ENCODE results near the gene HES3.
A peak's percentile ranks its signal among the peaks of the same experiment; 100 is the strongest.

Gene HES3

GRCh38 chr1:6221210-6221784 lies 22.7 kb upstream of the HES3 start:
- H3K27me3 ChIP-seq (ENCODE audit: control insufficient read depth, insufficient read depth, low read length), result no peaks in the 10 kb centered on the region
- no peaks in the 10 kb centered on the region for H3K9me3 ChIP-seq (ENCODE audit: control insufficient read depth, insufficient read depth, low read length)
- peaks cover 24% of the 10 kb centered on the region for H3K36me3 ChIP-seq (ENCODE audit: control insufficient read depth, insufficient read depth, low read length)
- no peak overlapping the region for H3K4me3 ChIP-seq (ENCODE audit: low read length)
- H3K4me1 ChIP-seq (ENCODE audit: control insufficient read depth, insufficient read depth, low read length), result no peaks in the 10 kb centered on the region
- no peak for DNase-seq (ENCODE audit: low read depth, low spot score)
- no peak overlapping the region for H3K27ac ChIP-seq (ENCODE audit: low read length)
- WGBS (ENCODE audit: insufficient coverage, insufficient read length), result no CpG with 5 or more reads among the region's 12 CpGs

GRCh38 chr1:6222636-6223035 lies 21.3 kb upstream of the HES3 start:
- no peak overlapping the region for H3K27ac ChIP-seq (ENCODE audit: low read length)
- H3K27me3 ChIP-seq (ENCODE audit: control insufficient read depth, insufficient read depth, low read length), result no peaks in the 10 kb centered on the region
- peaks cover 30% of the 10 kb centered on the region for H3K36me3 ChIP-seq (ENCODE audit: control insufficient read depth, insufficient read depth, low read length)
- H3K4me3 ChIP-seq (ENCODE audit: low read length), result no peak overlapping the region
- no peaks in the 10 kb centered on the region for H3K4me1 ChIP-seq (ENCODE audit: control insufficient read depth, insufficient read depth, low read length)
- no peaks in the 10 kb centered on the region for H3K9me3 ChIP-seq (ENCODE audit: control insufficient read depth, insufficient read depth, low read length)
- DNase-seq (ENCODE audit: low read depth, low spot score), result no peak
- WGBS (ENCODE audit: insufficient coverage, insufficient read length), result no CpG with 5 or more reads among the region's 6 CpGs

- Histone ChIP-seq H3K4me1 (ENCODE audit: control insufficient read depth, insufficient read depth, low read length) (no peaks in the 10 kb centered on the region), H3K27me3 (ENCODE audit: control insufficient read depth, insufficient read depth, low read length) (no peaks in the 10 kb centered on the region), H3K36me3 (ENCODE audit: control insufficient read depth, insufficient read depth, low read length) (peaks cover 30% of the 10 kb centered on the region), H3K27ac (ENCODE audit: low read length) (no peak overlapping the region), H3K9me3 (ENCODE audit: control insufficient read depth, insufficient read depth, low read length) (no peaks in the 10 kb centered on the region), H3K4me3 (ENCODE audit: low read length) (no peak overlapping the region)
- no peak for DNase-seq (ENCODE audit: low read depth, low spot score)
- WGBS (ENCODE audit: insufficient coverage, insufficient read length), result no CpG with 5 or more reads among the region's 13 CpGs
Observed at GRCh38 chr1:6223617-6224016, 20.4 kb upstream of the HES3 start.

GRCh38 chr1:6224718-6225117 lies 19.3 kb upstream of the HES3 start:
- no peak for DNase-seq (ENCODE audit: low read depth, low spot score)
- H3K9me3 ChIP-seq (ENCODE audit: control insufficient read depth, insufficient read depth, low read length), result no peaks in the 10 kb centered on the region
- H3K4me1 ChIP-seq (ENCODE audit: control insufficient read depth, insufficient read depth, low read length), result no peaks in the 10 kb centered on the region
- peaks cover 30% of the 10 kb centered on the region for H3K36me3 ChIP-seq (ENCODE audit: control insufficient read depth, insufficient read depth, low read length)
- WGBS (ENCODE audit: insufficient coverage, insufficient read length), result no CpG with 5 or more reads among the region's 15 CpGs
- no peak overlapping the region for H3K4me3 ChIP-seq (ENCODE audit: low read length)
- no peak overlapping the region for H3K27ac ChIP-seq (ENCODE audit: low read length)
- H3K27me3 ChIP-seq (ENCODE audit: control insufficient read depth, insufficient read depth, low read length), result no peaks in the 10 kb centered on the region

- H3K27me3 ChIP-seq (ENCODE audit: control insufficient read depth, insufficient read depth, low read length), result no peaks in the 10 kb centered on the region
- no peak overlapping the region for H3K27ac ChIP-seq (ENCODE audit: low read length)
- H3K36me3 ChIP-seq (ENCODE audit: control insufficient read depth, insufficient read depth, low read length), result peaks cover 27% of the 10 kb centered on the region
- H3K4me3 ChIP-seq (ENCODE audit: low read length), result no peak overlapping the region
- no CpG with 5 or more reads among the region's 8 CpGs for WGBS (ENCODE audit: insufficient coverage, insufficient read length)
- H3K4me1 ChIP-seq (ENCODE audit: control insufficient read depth, insufficient read depth, low read length), result no peaks in the 10 kb centered on the region
- no peak for DNase-seq (ENCODE audit: low read depth, low spot score)
- no peaks in the 10 kb centered on the region for H3K9me3 ChIP-seq (ENCODE audit: control insufficient read depth, insufficient read depth, low read length)
Observed at GRCh38 chr1:6225651-6226050, 18.3 kb upstream of the HES3 start.

GRCh38 chr1:6233376-6233775 lies 10.6 kb upstream of the HES3 start:
- Histone ChIP-seq H3K36me3 (ENCODE audit: control insufficient read depth, insufficient read depth, low read length) (peaks cover 5% of the 10 kb centered on the region; the same call in 1 of the 2 replicates), H3K4me1 (ENCODE audit: control insufficient read depth, insufficient read depth, low read length) (peaks cover 3% of the 10 kb centered on the region; the same call in 1 of the 2 replicates), H3K9me3 (ENCODE audit: control insufficient read depth, insufficient read depth, low read length) (no peaks in the 10 kb centered on the region), H3K4me3 (ENCODE audit: low read length) (no peak overlapping the region), H3K27ac (ENCODE audit: low read length) (no peak overlapping the region), H3K27me3 (ENCODE audit: control insufficient read depth, insufficient read depth, low read length) (no peaks in the 10 kb centered on the region)
- no CpG with 5 or more reads among the region's 1 CpG for WGBS (ENCODE audit: insufficient coverage, insufficient read length)
- no peak for DNase-seq (ENCODE audit: low read depth, low spot score)

- Histone ChIP-seq H3K9me3 (ENCODE audit: control insufficient read depth, insufficient read depth, low read length) (no peaks in the 10 kb centered on the region), H3K27me3 (ENCODE audit: control insufficient read depth, insufficient read depth, low read length) (no peaks in the 10 kb centered on the region), H3K4me1 (ENCODE audit: control insufficient read depth, insufficient read depth, low read length) (peaks cover 3% of the 10 kb centered on the region; the same call in 1 of the 2 replicates), H3K4me3 (ENCODE audit: low read length) (peak overlapping the region; percentile 98; the same call in 1 of the 2 replicates), H3K36me3 (ENCODE audit: control insufficient read depth, insufficient read depth, low read length) (peaks cover 5% of the 10 kb centered on the region; the same call in 1 of the 2 replicates), H3K27ac (ENCODE audit: low read length) (no peak overlapping the region)
- no peak for DNase-seq (ENCODE audit: low read depth, low spot score)
- no CpG with 5 or more reads among the region's 20 CpGs for whole genome bisulfite sequencing (ENCODE audit: insufficient coverage, insufficient read length)
Observed at GRCh38 chr1:6234502-6235295, 9.3 kb upstream of the HES3 start.

- Histone ChIP-seq H3K36me3 (ENCODE audit: control insufficient read depth, insufficient read depth, low read length) (peaks cover 5% of the 10 kb centered on the region; the same call in 1 of the 2 replicates), H3K4me1 (ENCODE audit: control insufficient read depth, insufficient read depth, low read length) (peaks cover 3% of the 10 kb centered on the region; the same call in 1 of the 2 replicates), H3K27ac (ENCODE audit: low read length) (no peak overlapping the region), H3K27me3 (ENCODE audit: control insufficient read depth, insufficient read depth, low read length) (no peaks in the 10 kb centered on the region), H3K4me3 (ENCODE audit: low read length) (peak overlapping the region; percentile 98), H3K9me3 (ENCODE audit: control insufficient read depth, insufficient read depth, low read length) (no peaks in the 10 kb centered on the region)
- DNase-seq (ENCODE audit: low read depth, low spot score), result no peak
- WGBS (ENCODE audit: insufficient coverage, insufficient read length), result no CpG with 5 or more reads among the region's 30 CpGs
Observed at GRCh38 chr1:6235296-6235677, 8.7 kb upstream of the HES3 start.

- Histone ChIP-seq H3K4me3 (ENCODE audit: low read length) (no peak overlapping the region), H3K36me3 (ENCODE audit: control insufficient read depth, insufficient read depth, low read length) (peaks cover 2% of the 10 kb centered on the region; the same call in 1 of the 2 replicates), H3K9me3 (ENCODE audit: control insufficient read depth, insufficient read depth, low read length) (no peaks in the 10 kb centered on the region), H3K4me1 (ENCODE audit: control insufficient read depth, insufficient read depth, low read length) (peaks cover 9% of the 10 kb centered on the region), H3K27ac (ENCODE audit: low read length) (no peak overlapping the region), H3K27me3 (ENCODE audit: control insufficient read depth, insufficient read depth, low read length) (no peaks in the 10 kb centered on the region)
- DNase-seq (ENCODE audit: low read depth, low spot score), result no peak
- WGBS (ENCODE audit: insufficient coverage, insufficient read length), result no CpG with 5 or more reads among the region's 4 CpGs
Observed at GRCh38 chr1:6237093-6237492, 6.9 kb upstream of the HES3 start.

- Histone ChIP-seq H3K4me3 (ENCODE audit: low read length) (no peak overlapping the region), H3K27me3 (ENCODE audit: control insufficient read depth, insufficient read depth, low read length) (no peaks in the 10 kb centered on the region), H3K27ac (ENCODE audit: low read length) (peak overlapping the region; percentile 22), H3K36me3 (ENCODE audit: control insufficient read depth, insufficient read depth, low read length) (no peaks in the 10 kb centered on the region), H3K9me3 (ENCODE audit: control insufficient read depth, insufficient read depth, low read length) (no peaks in the 10 kb centered on the region), H3K4me1 (ENCODE audit: control insufficient read depth, insufficient read depth, low read length) (peaks cover 18% of the 10 kb centered on the region)
- no peak for DNase-seq (ENCODE audit: low read depth, low spot score)
- WGBS (ENCODE audit: insufficient coverage, insufficient read length), result no CpG with 5 or more reads among the region's 7 CpGs
Observed at GRCh38 chr1:6239213-6239752, 4.7 kb upstream of the HES3 start.

Measured in iPS DF 6.9 (cell line).